M059J (cell line): ENCODE data around the gene GOSR2. TPM values are rescaled to one million over a fixed set of nuclear protein-coding genes. Genes with fewer than 3 reads are reported as not detected.

ENCODE experiments used
- DNase-seq: peaks from one replicate; pipeline ENCODE4 v3.0.0-alpha.2; 2012; ENCODE audit warnings: low read depth
- total RNA-seq: library from RNA; depleted of rRNA; stranded (reverse); fragments of >200 nt; shearing (Covaris generic); gene quantifications from 2 replicates; pipeline ENCODE4 v1.2.3, GENCODE V29; 2014; rRNA removed

The GOSR2 gene
- total RNA-seq, 1 experiment from 2014 or later = 56.5 TPM

- DNase-seq = no peak
These were observed 66.9 kb downstream of the GOSR2 start for GRCh38 chr17:46989637-46990431.

DNA sequence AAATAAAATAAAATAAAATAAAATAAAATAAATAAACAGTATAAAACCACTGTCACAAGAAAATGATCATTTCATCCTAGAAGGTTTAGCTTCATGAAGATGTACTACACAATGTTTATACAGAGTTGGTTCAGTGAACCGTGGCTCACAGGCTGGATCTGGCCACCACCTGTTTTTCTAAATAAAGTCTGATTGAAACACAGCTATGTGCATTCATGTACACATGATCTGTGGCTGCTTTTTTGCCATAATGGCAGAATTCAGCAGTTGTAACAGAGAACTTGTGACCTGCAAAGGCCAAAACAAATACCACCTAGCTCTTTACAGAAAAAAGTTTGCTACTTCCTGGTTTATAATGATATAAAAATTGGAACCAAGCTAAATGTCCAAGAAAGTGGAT is 68.7 kb downstream of the GOSR2 start:
- DNase-seq = no peak

Other genes with a start within 250 kb of the GOSR2 start
- 5.0 and 5.3 TPM in 2 replicates for gene WNT3, start 104.5 kb upstream of the GOSR2 start, total RNA-seq
- gene WNT9B, start 71.6 kb upstream of the GOSR2 start, total RNA-seq = not detected in 2 replicates
- not detected in 2 replicates for gene RPRML, start 56.1 kb downstream of the GOSR2 start, total RNA-seq